PC-3 (cell line): Measurements from ENCODE around the gene TBX2.

Experiments used
- EZH2 ChIP-seq: fragments of 300-600 bp; sonication (generic); IDR thresholded peaks from one replicate; pipeline ENCODE4 v1.6.1; 2017; ENCODE audit warnings: antibody characterized with exemption, mild to moderate bottlenecking, low read length; ENCODE audit not compliant: unreplicated experiment
- EZH2phosphoT487 ChIP-seq: fragments of 300-600 bp; sonication (generic); IDR thresholded peaks from 2 replicates; pipeline ENCODE4 v1.6.1; 2018; ENCODE audit warnings: mild to moderate bottlenecking, antibody characterized with exemption, low read length, borderline replicate concordance
- TF ChIP-seq, protein P1 (sequence below): fragments of 300-600 bp; sonication (generic); conservative IDR thresholded peaks from 2 replicates; pipeline ENCODE4 v1.5.1; 2017; ENCODE audit warnings: antibody characterized with exemption, low read depth, mild to moderate bottlenecking, low read length

- TF ChIP-seq, protein P1, sequence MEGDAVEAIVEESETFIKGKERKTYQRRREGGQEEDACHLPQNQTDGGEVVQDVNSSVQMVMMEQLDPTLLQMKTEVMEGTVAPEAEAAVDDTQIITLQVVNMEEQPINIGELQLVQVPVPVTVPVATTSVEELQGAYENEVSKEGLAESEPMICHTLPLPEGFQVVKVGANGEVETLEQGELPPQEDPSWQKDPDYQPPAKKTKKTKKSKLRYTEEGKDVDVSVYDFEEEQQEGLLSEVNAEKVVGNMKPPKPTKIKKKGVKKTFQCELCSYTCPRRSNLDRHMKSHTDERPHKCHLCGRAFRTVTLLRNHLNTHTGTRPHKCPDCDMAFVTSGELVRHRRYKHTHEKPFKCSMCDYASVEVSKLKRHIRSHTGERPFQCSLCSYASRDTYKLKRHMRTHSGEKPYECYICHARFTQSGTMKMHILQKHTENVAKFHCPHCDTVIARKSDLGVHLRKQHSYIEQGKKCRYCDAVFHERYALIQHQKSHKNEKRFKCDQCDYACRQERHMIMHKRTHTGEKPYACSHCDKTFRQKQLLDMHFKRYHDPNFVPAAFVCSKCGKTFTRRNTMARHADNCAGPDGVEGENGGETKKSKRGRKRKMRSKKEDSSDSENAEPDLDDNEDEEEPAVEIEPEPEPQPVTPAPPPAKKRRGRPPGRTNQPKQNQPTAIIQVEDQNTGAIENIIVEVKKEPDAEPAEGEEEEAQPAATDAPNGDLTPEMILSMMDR: no peak
- TF ChIP-seq EZH2: no peak
- no peak for TF ChIP-seq EZH2phosphoT487
These were observed 16.5 kb downstream of the TBX2 start for GRCh38 chr17:61416211-61416539.
